NK-92 (cell line): ENCODE measurements around the gene GRIA4.
A peak's percentile ranks its signal among the peaks of the same experiment; 100 is the strongest.
"Not testable (repeated sequence)": the region's sequence is repeated elsewhere in the genome, so short reads cannot be mapped to it uniquely, and the experiment has no call there.

Experiments used
- DNase-seq: peaks from one replicate; lab custom pipeline; 2025; ENCODE audit not compliant: unreplicated experiment; lab: John Stamatoyannopoulos, UW

Gene GRIA4

GRCh38 chr11:105986554-105986953 is 376.7 kb downstream of the GRIA4 start:
- no peak for DNase-seq

DNA sequence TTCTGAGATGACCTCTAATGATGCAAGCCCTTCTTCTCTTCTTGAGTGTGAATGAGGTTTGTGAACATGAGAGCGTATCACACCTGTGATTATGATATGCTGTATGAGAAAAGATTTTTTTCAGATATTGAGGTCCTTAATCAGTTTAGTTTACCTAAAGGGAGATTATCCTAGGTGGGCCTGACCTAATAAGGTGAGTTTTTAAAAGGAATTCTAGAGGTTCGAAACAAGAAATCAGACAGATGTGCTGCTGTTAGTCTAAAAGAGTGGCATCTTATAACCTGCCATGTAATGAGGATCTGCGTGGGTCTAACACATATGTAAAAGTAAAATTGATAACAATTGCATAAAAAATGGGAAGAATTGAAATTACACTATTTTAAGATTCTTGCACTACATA is 378.3 kb downstream of the GRIA4 start:
- no peak for DNase-seq

- no peak for DNase-seq
Measured at GRCh38 chr11:105989124-105989523, 379.3 kb downstream of the GRIA4 start.

- DNase-seq = no peak
Measured at GRCh38 chr11:105991888-105992287, 382.0 kb downstream of the GRIA4 start.

DNA sequence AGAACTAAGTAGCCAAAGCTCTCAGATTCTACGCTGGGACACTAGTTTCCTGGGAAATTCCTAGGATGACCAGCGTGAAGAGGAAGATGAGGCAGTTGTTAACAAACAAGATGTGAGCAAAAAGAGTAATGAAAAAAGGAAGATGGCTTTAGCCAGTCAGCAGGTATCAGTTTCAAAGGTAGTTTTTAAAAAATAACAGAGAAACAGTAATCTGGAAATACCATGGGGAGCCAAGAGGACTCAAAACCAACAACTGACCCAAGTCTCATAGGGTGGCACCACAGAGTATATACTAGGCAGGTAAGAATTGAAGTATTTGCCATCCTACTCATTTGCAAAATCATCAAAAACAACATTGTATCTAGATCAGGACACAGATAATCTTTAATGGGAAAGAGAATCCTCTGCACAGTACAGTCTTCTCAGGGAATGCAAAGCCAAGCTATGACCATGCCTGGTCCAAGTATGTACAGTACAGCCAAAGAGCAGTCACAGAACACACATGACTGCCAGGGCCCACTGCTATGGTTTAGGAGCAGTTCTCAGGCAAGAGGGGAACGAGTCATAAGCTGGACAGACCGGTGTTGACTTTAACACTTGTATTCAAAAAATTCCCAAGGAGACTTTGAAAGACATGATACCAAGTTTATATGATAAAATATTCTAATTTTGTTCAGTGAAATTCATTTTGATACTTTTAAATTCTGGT is 391.6 kb downstream of the GRIA4 start:
- no peak for DNase-seq

DNA sequence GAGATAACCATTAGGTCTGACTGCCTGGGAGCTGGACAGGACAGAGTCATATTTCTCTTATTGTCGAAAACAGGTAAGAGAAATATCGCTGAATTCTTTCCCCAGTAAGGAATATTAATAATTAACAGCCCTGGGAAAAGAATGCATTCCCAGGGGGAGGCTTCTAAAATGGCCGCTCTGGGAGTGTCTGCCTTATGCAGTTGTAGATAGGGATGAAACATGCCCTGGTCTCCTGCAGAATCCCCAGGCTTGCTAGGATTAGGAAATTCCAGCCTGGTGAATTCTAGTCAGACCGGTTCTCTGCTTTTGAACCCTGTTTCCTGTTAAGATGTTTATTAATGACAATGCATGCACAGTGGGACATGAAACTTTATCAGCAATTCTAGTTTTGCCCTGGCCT is 393.2 kb downstream of the GRIA4 start:
- not testable (repeated sequence) for DNase-seq

DNA sequence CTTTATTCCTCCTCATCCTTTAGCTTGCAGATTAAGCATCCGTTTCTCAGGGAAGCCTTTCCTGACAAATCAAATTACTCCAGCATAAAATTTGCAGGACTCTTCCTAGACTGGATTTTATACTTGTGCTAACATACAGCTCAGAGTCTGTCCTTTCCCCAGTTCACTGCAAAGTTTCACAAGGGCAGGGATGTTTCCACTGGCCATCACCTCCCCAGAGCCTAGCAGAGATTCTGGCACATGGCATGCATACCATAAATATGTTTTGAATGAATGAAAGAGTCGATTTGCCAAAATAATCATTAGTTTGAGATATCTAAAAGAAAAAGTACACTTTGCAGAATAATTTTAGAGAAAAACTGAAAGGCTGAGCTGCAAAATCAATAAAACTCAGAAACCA is 401.6 kb downstream of the GRIA4 start:
- no peak for DNase-seq

- DNase-seq = no peak
Measured at GRCh38 chr11:106012744-106013143, 402.9 kb downstream of the GRIA4 start.

GRCh38 chr11:106014035-106014434 is 404.2 kb downstream of the GRIA4 start:
- DNase-seq = no peak

GRCh38 chr11:106014620-106015019 is 404.7 kb downstream of the GRIA4 start:
- DNase-seq = no peak

GRCh38 chr11:106015066-106015465 is 405.2 kb downstream of the GRIA4 start:
- DNase-seq = no peak

- DNase-seq = no peak
Measured at GRCh38 chr11:106017093-106017492, 407.2 kb downstream of the GRIA4 start.

DNA sequence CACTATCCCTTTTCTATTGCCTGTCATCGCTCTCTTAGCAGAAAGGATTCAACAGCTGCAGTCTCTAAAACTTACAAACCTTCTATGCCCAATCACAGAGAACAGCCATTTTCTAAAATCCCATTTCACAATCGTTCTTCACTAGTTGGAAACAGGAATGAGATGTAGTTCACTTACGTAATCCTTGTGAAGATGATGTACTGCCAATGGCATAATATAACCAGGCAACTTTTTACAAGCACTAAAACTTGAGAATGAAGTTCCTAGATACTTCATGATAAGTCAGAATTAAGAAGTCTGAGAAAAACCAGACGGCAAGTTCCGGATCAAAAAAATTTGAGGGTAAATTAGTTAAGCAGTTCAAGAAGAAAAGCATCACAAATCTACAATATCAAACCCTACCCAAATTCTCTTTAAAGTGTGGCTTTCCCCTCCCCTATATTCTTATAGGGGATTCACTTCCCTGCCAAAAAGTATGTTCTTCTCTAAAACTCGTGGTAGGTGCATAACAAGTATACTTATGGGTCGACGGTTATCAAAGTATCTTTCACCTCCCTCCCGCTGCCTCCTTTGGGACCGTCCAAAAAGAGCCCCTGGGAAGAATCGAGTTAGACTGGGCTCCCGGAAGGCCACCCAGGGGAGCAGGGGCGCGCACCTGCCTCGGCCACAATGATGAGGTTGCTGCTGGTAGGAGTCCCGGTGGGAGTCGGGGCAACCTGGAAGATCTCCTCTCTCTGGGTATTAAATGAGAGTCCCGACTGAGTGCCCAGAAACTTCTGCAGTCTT is 411.5 kb downstream of the GRIA4 start:
- DNase-seq = no peak

- DNase-seq = peak; percentile 76
Measured at GRCh38 chr11:106021967-106022794, 412.3 kb downstream of the GRIA4 start, which contains the start of gene MSANTD4. Gene MSANTD4 (minus strand): TSS chr11:106022240. CDS start chr11:106010917, 11,323 bp downstream.

DNA sequence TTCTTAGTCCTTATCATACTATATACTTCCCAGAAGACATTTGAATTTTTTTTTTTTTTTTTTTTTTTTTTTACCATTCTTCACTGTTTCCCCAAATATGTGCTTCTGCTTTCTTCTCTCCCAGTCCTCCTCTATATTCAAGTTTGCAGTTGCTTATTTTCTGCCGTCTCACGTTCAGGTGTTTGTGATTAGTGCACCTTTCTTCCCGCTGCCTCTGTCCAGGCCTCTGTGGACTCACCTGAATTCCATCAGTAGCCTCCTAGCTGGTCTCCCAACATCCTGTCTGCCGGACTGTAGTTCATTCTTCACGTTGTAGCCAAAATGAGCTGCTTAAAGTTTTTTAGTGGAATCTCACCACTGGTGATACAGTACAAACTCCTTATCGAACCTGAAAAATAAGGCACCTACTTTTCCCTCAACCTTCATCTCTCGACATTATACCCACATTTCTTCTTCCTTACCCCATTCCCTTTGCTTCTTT is 413.0 kb downstream of the GRIA4 start:
- no peak for DNase-seq

- no peak for DNase-seq
Measured at GRCh38 chr11:106030609-106031008, 420.7 kb downstream of the GRIA4 start.

- DNase-seq = no peak
Measured at GRCh38 chr11:106031202-106031810, 421.4 kb downstream of the GRIA4 start.
